HG02759 (cell line): ENCODE measurements around the gene KIRREL3.
"Not testable (repeated sequence)": the region's sequence is repeated elsewhere in the genome, so short reads cannot be mapped to it uniquely, and the experiment has no call there.

Experiments
- ATAC-seq: cut with Tn5 transposase; IDR thresholded peaks from one replicate; pipeline ENCODE4 v1.9.1; 2021; ENCODE audit warnings: mild to moderate bottlenecking, moderate library complexity; ENCODE audit not compliant: unreplicated experiment

The KIRREL3 gene

GRCh38 chr11:126378763-126379162 lies 621.8 kb downstream of the KIRREL3 start:
- no peak for ATAC-seq

GRCh38 chr11:126375726-126376125 lies 624.8 kb downstream of the KIRREL3 start:
- no peak for ATAC-seq

- not testable (repeated sequence) for ATAC-seq
Observed at GRCh38 chr11:126374562-126375300, 625.8 kb downstream of the KIRREL3 start.

GRCh38 chr11:126373389-126374066 lies 627.0 kb downstream of the KIRREL3 start:
- ATAC-seq, result not testable (repeated sequence)
